CD4-positive, alpha-beta T cell treated with Interleukin-6 at 100 ng/mL for 8 hours (primary cell): ENCODE data around the gene PHACTR1.

Experiments used
- DNase-seq: peaks from one replicate; pipeline ENCODE4 v3.0.0-alpha.2; 2020; ENCODE audit warnings: mixed read lengths, low spot score

PHACTR1 gene

GRCh38 chr6:13072686-13073347 lies 356.2 kb downstream of the PHACTR1 start:
- DNase-seq = no peak

GRCh38 chr6:13074415-13075140 lies 358.0 kb downstream of the PHACTR1 start:
- DNase-seq = no peak

- DNase-seq = no peak
Observed at GRCh38 chr6:13075141-13075845, 358.7 kb downstream of the PHACTR1 start.

- DNase-seq = no peak
Observed at GRCh38 chr6:13076575-13076974, 360.0 kb downstream of the PHACTR1 start.

GRCh38 chr6:13077117-13077516 lies 360.6 kb downstream of the PHACTR1 start:
- no peak for DNase-seq

- DNase-seq = no peak
Observed at GRCh38 chr6:13079096-13079723, 362.6 kb downstream of the PHACTR1 start.

- DNase-seq = no peak
Observed at GRCh38 chr6:13080462-13081188, 364.1 kb downstream of the PHACTR1 start.

- no peak for DNase-seq
Observed at GRCh38 chr6:13081189-13081563, 364.6 kb downstream of the PHACTR1 start.

- no peak for DNase-seq
Observed at GRCh38 chr6:13089296-13089994, 372.9 kb downstream of the PHACTR1 start.

GRCh38 chr6:13091192-13091591 lies 374.6 kb downstream of the PHACTR1 start:
- DNase-seq = no peak

- no peak for DNase-seq
Observed at GRCh38 chr6:13094781-13095425, 378.3 kb downstream of the PHACTR1 start.

- DNase-seq = no peak
Observed at GRCh38 chr6:13096084-13096483, 379.5 kb downstream of the PHACTR1 start.

GRCh38 chr6:13097454-13097853 lies 380.9 kb downstream of the PHACTR1 start:
- no peak for DNase-seq

- no peak for DNase-seq
Observed at GRCh38 chr6:13098006-13098405, 381.4 kb downstream of the PHACTR1 start.

GRCh38 chr6:13098793-13099570 lies 382.4 kb downstream of the PHACTR1 start:
- no peak for DNase-seq

- DNase-seq = no peak
Observed at GRCh38 chr6:13099771-13100170, 383.2 kb downstream of the PHACTR1 start.

- DNase-seq = no peak
Observed at GRCh38 chr6:13101409-13101808, 384.8 kb downstream of the PHACTR1 start.

- DNase-seq = no peak
Observed at GRCh38 chr6:13101985-13102384, 385.4 kb downstream of the PHACTR1 start.

GRCh38 chr6:13103169-13103568 lies 386.6 kb downstream of the PHACTR1 start:
- no peak for DNase-seq

GRCh38 chr6:13105139-13105538 lies 388.6 kb downstream of the PHACTR1 start:
- DNase-seq = no peak
